Tibial nerve (tissue), 4 donors: ENCODE results near the gene RNPEPL1. TPM values are rescaled to one million over a fixed set of nuclear protein-coding genes. Genes with fewer than 3 reads are reported as not detected.

ENCODE experiments used
- DNase-seq, 2 donors: peaks; one replicate each; pipeline ENCODE4 v3.0.0-alpha.2; 2019; ENCODE audit warnings: low spot score in 2 of 2
- H3K27ac ChIP-seq, 4 donors: fragments of 200-600 bp; sonication (generic) in 3 of 4; one replicate each; pipeline ENCODE4 v1.5.1; 2017 to 2019; ENCODE audit warnings: mild to moderate bottlenecking in 1 of 4
- H3K27me3 ChIP-seq, 2 donors: fragments of 200-600 bp; sonication (generic) in 1 of 2; one replicate each; pipeline versions ENCODE4 v1.5.1 to v1.6.0; 2017 to 2019
- H3K36me3 ChIP-seq, 3 donors: fragments of 200-600 bp; sonication (generic); one replicate each; pipeline ENCODE4 v1.5.1; 2018 to 2019
- H3K4me1 ChIP-seq, 4 donors: fragments of 200-600 bp; sonication (generic) in 3 of 4; one replicate each; pipeline ENCODE4 v1.5.1; 2017 to 2019
- H3K4me3 ChIP-seq, 4 donors: fragments of 200-600 bp; sonication (generic) in 3 of 4; one replicate each; pipeline ENCODE4 v1.5.1; 2017 to 2019; ENCODE audit warnings: mild to moderate bottlenecking in 1 of 4, moderate library complexity in 1 of 4
- H3K9me3 ChIP-seq, 4 donors: fragments of 200-600 bp; sonication (generic) in 3 of 4; one replicate each; pipeline ENCODE4 v1.5.1; 2017 to 2019
- CTCF ChIP-seq, 5 experiments: fragments of 200-600 bp in 3 of 5; fragments of 450-650 bp in 2 of 5; sonication (generic) in 3 of 5; IDR thresholded peaks; one replicate each; pipeline ENCODE4 v1.5.1; 2016 to 2019; ENCODE audit warnings: antibody characterized with exemption in 5 of 5, mild to moderate bottlenecking in 3 of 5, moderate library complexity in 2 of 5
- EP300 ChIP-seq, 2 donors: sonication (generic); formaldehyde crosslinking; IDR thresholded peaks; one replicate each; pipeline ENCODE4 v1.6.1; 2017; ENCODE audit warnings: antibody characterized with exemption in 2 of 2, mild to moderate bottlenecking in 1 of 2
- POLR2A ChIP-seq, 2 donors: fragments of 450-650 bp; IDR thresholded peaks; one replicate each; pipeline ENCODE4 v1.6.1; 2017; ENCODE audit warnings: antibody characterized with exemption in 2 of 2, mild to moderate bottlenecking in 2 of 2, moderate library complexity in 2 of 2
- WGBS, 2 donors: methylation state at CpG; one replicate each; pipeline ENCODE4 v1.1.5; 2018; 5-methylcytosine and 5-hydroxymethylcytosine counted together
- total RNA-seq, 4 donors: library from RNA; depleted of rRNA; stranded (reverse); fragments of >200 nt; gene quantifications; one replicate each; pipeline ENCODE4 v1.1.0, GENCODE V29; 2016

Gene RNPEPL1
- total RNA-seq, 4 donors from 2014 or later = 55.3 to 90.6 (median 64.0) TPM

- peaks cover 0 to 46% (median 7%) of the 10 kb centered on the region in 3 donors for H3K36me3 ChIP-seq
- DNase-seq = no peak
- no peaks in the 10 kb centered on the region for H3K27me3 ChIP-seq
- H3K9me3 ChIP-seq = peaks cover 0 to 7% (median 0%) of the 10 kb centered on the region in 4 donors
- TF ChIP-seq POLR2A (IDR thresholded peaks at IDR 0.05) (no peak), CTCF (IDR thresholded peaks at IDR 0.05) (no peak), EP300 (IDR thresholded peaks at IDR 0.05) (no peak)
- H3K4me3 ChIP-seq = peak overlapping the region in 1 of 4 donors; percentile 12
- 71 to 74% methylated on average over 5 of the region's 5 CpGs for WGBS, 2 donors
- H3K4me1 ChIP-seq = peaks cover 0 to 75% (median 33%) of the 10 kb centered on the region in 4 donors
- H3K27ac ChIP-seq = peak overlapping the region in 2 of 4 donors; percentile 77 to 96
Measured at GRCh38 chr2:240581811-240582210, 13.5 kb downstream of the RNPEPL1 start.

- peaks cover 0 to 79% (median 40%) of the 10 kb centered on the region in 4 donors for H3K4me1 ChIP-seq
- no peak for DNase-seq
- WGBS, 2 donors = 58 to 67% methylated on average over 3 of the region's 3 CpGs
Measured at GRCh38 chr2:240582781-240583180, 14.5 kb downstream of the RNPEPL1 start.

GRCh38 chr2:240583774-240584173, 15.5 kb downstream of the RNPEPL1 start:
- TF ChIP-seq CTCF (IDR thresholded peaks at IDR 0.05) = no peak
- TF ChIP-seq POLR2A (IDR thresholded peaks at IDR 0.05) = no peak
- TF ChIP-seq EP300 (IDR thresholded peaks at IDR 0.05) = no peak
- no peak for DNase-seq
- Histone ChIP-seq H3K27ac (peak overlapping the region in 2 of 4 donors; percentile 77 to 96), H3K4me1 (peaks cover 0 to 79% (median 44%) of the 10 kb centered on the region in 4 donors), H3K4me3 (no peak overlapping the region), H3K36me3 (peaks cover 0 to 27% (median 0%) of the 10 kb centered on the region in 3 donors), H3K9me3 (peaks cover 0 to 7% (median 0%) of the 10 kb centered on the region in 4 donors), H3K27me3 (no peaks in the 10 kb centered on the region)
- WGBS, 2 donors = 79 to 91% methylated on average over 4 of the region's 4 CpGs

More at GRCh38 chr2:240582781-240583180, 14.5 kb downstream of the RNPEPL1 start:
- H3K4me3 ChIP-seq = no peak overlapping the region
- TF ChIP-seq CTCF (IDR thresholded peaks at IDR 0.05) = no peak
- no peak for TF ChIP-seq POLR2A (IDR thresholded peaks at IDR 0.05)
- TF ChIP-seq EP300 (IDR thresholded peaks at IDR 0.05) = no peak
- no peaks in the 10 kb centered on the region for H3K27me3 ChIP-seq
- H3K36me3 ChIP-seq = peaks cover 0 to 37% (median 4%) of the 10 kb centered on the region in 3 donors
- H3K27ac ChIP-seq = peak overlapping the region in 2 of 4 donors; percentile 77 to 96
- H3K9me3 ChIP-seq = peaks cover 0 to 7% (median 0%) of the 10 kb centered on the region in 4 donors

- peaks cover 0 to 79% (median 39%) of the 10 kb centered on the region in 4 donors for H3K4me1 ChIP-seq
- WGBS, 2 donors = 73 to 78% methylated on average over 4 of the region's 4 CpGs
Measured at GRCh38 chr2:240584486-240585031, 16.3 kb downstream of the RNPEPL1 start.

More at GRCh38 chr2:240584486-240585031, 16.3 kb downstream of the RNPEPL1 start:
- H3K9me3 ChIP-seq = peaks cover 0 to 7% (median 0%) of the 10 kb centered on the region in 4 donors
- peak overlapping the region in 3 of 4 donors; percentile 83 to 96 (median 95) for H3K27ac ChIP-seq
- peak overlapping the region in 2 of 4 donors; percentile 90 to 94 for H3K4me3 ChIP-seq
- DNase-seq = no peak
- no peak for TF ChIP-seq EP300 (IDR thresholded peaks at IDR 0.05)
- no peak for TF ChIP-seq POLR2A (IDR thresholded peaks at IDR 0.05)
- no peak for TF ChIP-seq CTCF (IDR thresholded peaks at IDR 0.05)
- H3K27me3 ChIP-seq = no peaks in the 10 kb centered on the region
- peaks cover 0 to 32% (median 0%) of the 10 kb centered on the region in 3 donors for H3K36me3 ChIP-seq
